DND-41 (cell line): ENCODE measurements around the gene GALM.
"Not testable (repeated sequence)": the region's sequence is repeated elsewhere in the genome, so short reads cannot be mapped to it uniquely, and the experiment has no call there.

Experiments used
- ATAC-seq: fragments of 200-7000 bp; cut with Tn5 transposase; 3 replicates; pipeline ENCODE4 v1.9.1; 2021; ENCODE audit warnings: low read depth; ENCODE audit not compliant: insufficient read depth
- DNase-seq: peaks from one replicate; pipeline ENCODE4 v3.0.0-alpha.2; 2020
- H2AFZ ChIP-seq: 2 replicates; pipeline ENCODE4 v1.6.0; 2012; ENCODE audit warnings: low read depth, low read length
- H3K27ac ChIP-seq: 2 replicates; pipeline ENCODE4 v1.5.1; 2012; ENCODE audit warnings: low read length, inconsistent platforms
- H3K27me3 ChIP-seq: fragments of 200-600 bp; sonication (generic); 2 replicates; pipeline ENCODE4 v1.6.0; 2012; ENCODE audit warnings: low read length, mild to moderate bottlenecking, inconsistent platforms; ENCODE audit not compliant: insufficient read depth, poor library complexity
- H3K36me3 ChIP-seq: 2 replicates; pipeline ENCODE4 v1.5.1; 2012; ENCODE audit warnings: low read length, inconsistent platforms; ENCODE audit not compliant: insufficient read depth
- H3K4me1 ChIP-seq: 2 replicates; pipeline ENCODE4 v1.5.1; 2012; ENCODE audit warnings: mild to moderate bottlenecking, low read length; ENCODE audit not compliant: insufficient read depth
- H3K4me2 ChIP-seq: 2 replicates; pipeline ENCODE4 v1.6.0; 2012; ENCODE audit warnings: mild to moderate bottlenecking, moderate library complexity, low read length, inconsistent platforms; ENCODE audit not compliant: insufficient read depth
- H3K4me3 ChIP-seq, 2 experiments: fragments of 200-600 bp in 1 of 2; shearing (Covaris generic) in 1 of 2; 2 replicates each; pipeline ENCODE4 v1.5.1; 2012 to 2016; ENCODE audit warnings: inconsistent platforms in 2 of 2, low read length in 2 of 2, mild to moderate bottlenecking in 2 of 2, low read depth in 1 of 2, moderate library complexity in 1 of 2
- H3K79me2 ChIP-seq: 2 replicates; pipeline ENCODE4 v1.6.0; 2012; ENCODE audit warnings: low read length, inconsistent platforms; ENCODE audit not compliant: insufficient read depth
- H3K9ac ChIP-seq: 2 replicates; pipeline ENCODE4 v1.6.0; 2012; ENCODE audit warnings: low read depth, mild to moderate bottlenecking, inconsistent platforms, low read length, moderate library complexity
- H3K9me3 ChIP-seq: 2 replicates; pipeline ENCODE4 v1.5.1; 2012; ENCODE audit warnings: low read length, moderate library complexity, mild to moderate bottlenecking, inconsistent platforms; ENCODE audit not compliant: insufficient read depth, severe bottlenecking
- H4K20me1 ChIP-seq: 2 replicates; pipeline ENCODE4 v1.6.0; 2012; ENCODE audit warnings: low read length; ENCODE audit not compliant: insufficient read depth
- EZH2 ChIP-seq: IDR thresholded peaks from 3 replicates; pipeline ENCODE4 v1.6.1; 2012; ENCODE audit warnings: borderline replicate concordance, low read depth, mild to moderate bottlenecking, moderate library complexity, low read length, inconsistent platforms; ENCODE audit not compliant: severe bottlenecking
- TF ChIP-seq, protein P1 (sequence below): IDR thresholded peaks from 2 replicates; pipeline ENCODE4 v1.5.1; 2012; ENCODE audit warnings: borderline replicate concordance, low read length, moderate library complexity, mild to moderate bottlenecking; ENCODE audit not compliant: poor library complexity, severe bottlenecking; ENCODE audit errors: extremely low read depth

The GALM gene

DNA sequence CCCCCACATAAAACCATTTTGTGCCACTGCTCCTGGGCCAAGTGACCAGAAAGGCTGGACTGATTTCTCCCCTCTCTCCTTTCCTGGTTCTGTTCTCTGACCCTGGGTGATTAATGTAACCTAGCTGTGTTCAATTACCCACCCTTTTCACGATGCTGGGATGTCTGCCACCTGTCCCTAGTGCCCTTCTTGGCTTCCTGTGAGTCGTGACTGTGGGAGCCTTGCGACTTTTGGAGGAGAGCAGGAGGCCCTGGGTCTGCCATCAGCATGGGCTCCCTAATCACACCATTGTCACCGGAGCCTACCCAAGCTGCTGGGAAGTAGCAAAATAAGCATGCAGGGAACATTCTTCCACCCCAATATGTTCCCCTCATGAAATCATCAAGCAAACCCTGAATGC is 47.0 kb downstream of the GALM start:
- no peak for DNase-seq
- no peak overlapping the region for H2AFZ ChIP-seq
- no peaks in the 10 kb centered on the region for H3K27me3 ChIP-seq
- H3K4me1 ChIP-seq: peaks cover 16% of the 10 kb centered on the region
- H3K9me3 ChIP-seq: no peaks in the 10 kb centered on the region
- no peaks in the 10 kb centered on the region for H4K20me1 ChIP-seq
- ATAC-seq: no peak
- no peak overlapping the region for H3K27ac ChIP-seq
- H3K79me2 ChIP-seq: no peaks in the 10 kb centered on the region
- H3K9ac ChIP-seq: no peak overlapping the region
- TF ChIP-seq, protein P1, sequence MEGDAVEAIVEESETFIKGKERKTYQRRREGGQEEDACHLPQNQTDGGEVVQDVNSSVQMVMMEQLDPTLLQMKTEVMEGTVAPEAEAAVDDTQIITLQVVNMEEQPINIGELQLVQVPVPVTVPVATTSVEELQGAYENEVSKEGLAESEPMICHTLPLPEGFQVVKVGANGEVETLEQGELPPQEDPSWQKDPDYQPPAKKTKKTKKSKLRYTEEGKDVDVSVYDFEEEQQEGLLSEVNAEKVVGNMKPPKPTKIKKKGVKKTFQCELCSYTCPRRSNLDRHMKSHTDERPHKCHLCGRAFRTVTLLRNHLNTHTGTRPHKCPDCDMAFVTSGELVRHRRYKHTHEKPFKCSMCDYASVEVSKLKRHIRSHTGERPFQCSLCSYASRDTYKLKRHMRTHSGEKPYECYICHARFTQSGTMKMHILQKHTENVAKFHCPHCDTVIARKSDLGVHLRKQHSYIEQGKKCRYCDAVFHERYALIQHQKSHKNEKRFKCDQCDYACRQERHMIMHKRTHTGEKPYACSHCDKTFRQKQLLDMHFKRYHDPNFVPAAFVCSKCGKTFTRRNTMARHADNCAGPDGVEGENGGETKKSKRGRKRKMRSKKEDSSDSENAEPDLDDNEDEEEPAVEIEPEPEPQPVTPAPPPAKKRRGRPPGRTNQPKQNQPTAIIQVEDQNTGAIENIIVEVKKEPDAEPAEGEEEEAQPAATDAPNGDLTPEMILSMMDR: no peak
- TF ChIP-seq EZH2: no peak
- H3K4me2 ChIP-seq: no peak overlapping the region
- H3K36me3 ChIP-seq: no peaks in the 10 kb centered on the region
- no peak overlapping the region for H3K4me3 ChIP-seq

DNA sequence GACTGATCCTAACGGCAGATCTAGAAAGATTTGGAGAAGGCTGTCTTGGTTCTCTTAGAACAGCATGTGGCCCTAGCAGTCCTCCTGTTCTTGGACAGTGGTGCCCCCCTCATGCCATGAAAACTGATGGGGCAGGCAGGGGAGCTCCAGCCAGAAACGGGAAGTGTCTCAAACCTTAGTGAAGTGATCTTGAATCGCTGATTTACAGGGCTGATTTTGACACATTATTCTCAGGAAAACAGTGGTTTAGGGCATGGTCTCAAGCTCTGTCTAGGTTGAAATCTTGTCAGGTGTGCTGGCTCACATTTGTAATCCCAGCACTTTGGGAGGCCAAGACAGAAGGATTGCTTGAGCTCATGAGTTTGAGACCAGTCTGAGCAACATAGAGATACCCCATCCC is 47.4 kb downstream of the GALM start:
- Histone ChIP-seq H3K4me2 (no peak overlapping the region), H3K36me3 (no peaks in the 10 kb centered on the region), H3K27me3 (no peaks in the 10 kb centered on the region), H3K27ac (no peak overlapping the region), H3K9me3 (no peaks in the 10 kb centered on the region), H3K4me3 (no peak overlapping the region), H4K20me1 (no peaks in the 10 kb centered on the region), H3K4me1 (peaks cover 16% of the 10 kb centered on the region), H3K9ac (no peak overlapping the region), H3K79me2 (no peaks in the 10 kb centered on the region), H2AFZ (no peak overlapping the region)
- TF ChIP-seq, protein P1: no peak
- no peak for TF ChIP-seq EZH2
- no peak for DNase-seq
- ATAC-seq: no peak

DNA sequence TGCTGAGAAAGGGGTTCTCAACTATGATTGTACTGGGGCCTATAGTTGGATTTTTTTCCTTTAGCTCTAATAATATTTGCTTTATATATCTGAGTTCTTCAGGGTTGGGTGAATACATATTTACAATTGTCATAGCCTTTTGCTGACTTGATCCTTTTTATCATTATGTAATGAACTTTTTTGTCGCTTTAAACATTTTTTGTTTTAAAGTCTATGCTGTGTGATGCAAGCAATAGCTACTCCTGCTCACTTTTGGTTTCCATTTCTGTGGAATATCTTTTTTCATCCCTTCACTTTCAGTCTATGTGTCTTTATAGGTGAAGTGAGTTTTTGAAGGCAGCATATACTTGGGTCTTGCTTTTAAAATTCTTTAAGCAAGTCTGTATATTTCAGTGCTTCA is 49.0 kb downstream of the GALM start:
- not testable (repeated sequence) for H3K27me3 ChIP-seq, H3K79me2 ChIP-seq, H3K4me1 ChIP-seq, H4K20me1 ChIP-seq, DNase-seq, ATAC-seq, H3K4me2 ChIP-seq, H3K36me3 ChIP-seq, H3K9me3 ChIP-seq, H3K4me3 ChIP-seq, H3K27ac ChIP-seq, H3K9ac ChIP-seq, H2AFZ ChIP-seq

DNA sequence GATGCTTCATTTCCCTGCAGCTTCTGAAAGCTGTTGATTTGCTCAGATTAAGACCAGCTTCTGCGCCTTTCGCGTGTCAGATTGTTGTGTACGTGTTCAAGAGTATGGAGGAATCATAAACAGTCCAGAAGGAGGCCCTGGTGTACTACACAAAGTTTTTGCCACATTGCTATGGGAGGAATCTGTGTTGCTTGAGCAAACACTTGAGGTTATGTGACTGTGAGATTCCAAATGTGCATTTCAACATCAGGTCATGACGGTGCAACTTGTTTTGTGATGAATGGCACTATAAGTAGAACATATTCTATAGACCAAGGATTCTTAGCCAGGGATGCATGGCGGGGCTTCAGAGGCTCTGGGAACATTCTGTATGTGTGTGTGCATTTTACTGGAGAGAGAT is 50.3 kb downstream of the GALM start:
- H3K79me2 ChIP-seq: no peaks in the 10 kb centered on the region
- H3K27me3 ChIP-seq: no peaks in the 10 kb centered on the region
- H3K4me1 ChIP-seq: no peaks in the 10 kb centered on the region
- TF ChIP-seq, protein P1: no peak
- TF ChIP-seq EZH2: no peak
- DNase-seq (no peak), ATAC-seq (no peak)
- H2AFZ ChIP-seq: no peak overlapping the region
- no peak overlapping the region for H3K9ac ChIP-seq
- H3K36me3 ChIP-seq: no peaks in the 10 kb centered on the region
- H4K20me1 ChIP-seq: no peaks in the 10 kb centered on the region
- H3K4me2 ChIP-seq: no peak overlapping the region
- H3K9me3 ChIP-seq: no peaks in the 10 kb centered on the region
- H3K4me3 ChIP-seq: no peak overlapping the region
- H3K27ac ChIP-seq: no peak overlapping the region
